Stimulated activated CD4-positive, alpha-beta T cell treated with anti-CD3 and anti-CD28 coated beads, TNF-alpha, amount 100 ng/mL, for 1 hour (primary cell): ENCODE data around the gene LAMC2.

Source experiments
- DNase-seq, 3 donors: peaks; one replicate each; pipeline ENCODE4 v3.0.0-alpha.2; 2020; ENCODE audit warnings: low read depth in 3 of 3, low spot score in 1 of 3

LAMC2 gene

DNA sequence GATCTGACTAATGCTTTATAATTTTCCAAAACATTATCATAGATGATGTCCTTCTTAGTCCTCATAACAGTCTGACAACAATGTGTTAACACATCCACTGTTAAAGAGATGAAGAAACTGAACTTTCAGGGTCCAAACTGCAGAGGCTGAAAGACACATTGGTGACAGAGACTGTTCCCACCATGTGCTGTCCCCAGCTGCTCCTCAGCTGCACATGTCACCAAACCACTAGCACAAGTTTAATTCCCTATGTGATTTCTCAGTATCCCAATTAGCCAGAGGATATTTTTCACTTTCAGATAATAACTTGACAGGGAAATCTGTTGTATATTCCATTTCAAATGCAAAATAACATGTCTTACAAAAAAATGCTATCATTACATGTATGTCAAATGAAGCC, 24.6 kb downstream of the LAMC2 start:
- no peak for DNase-seq

DNA sequence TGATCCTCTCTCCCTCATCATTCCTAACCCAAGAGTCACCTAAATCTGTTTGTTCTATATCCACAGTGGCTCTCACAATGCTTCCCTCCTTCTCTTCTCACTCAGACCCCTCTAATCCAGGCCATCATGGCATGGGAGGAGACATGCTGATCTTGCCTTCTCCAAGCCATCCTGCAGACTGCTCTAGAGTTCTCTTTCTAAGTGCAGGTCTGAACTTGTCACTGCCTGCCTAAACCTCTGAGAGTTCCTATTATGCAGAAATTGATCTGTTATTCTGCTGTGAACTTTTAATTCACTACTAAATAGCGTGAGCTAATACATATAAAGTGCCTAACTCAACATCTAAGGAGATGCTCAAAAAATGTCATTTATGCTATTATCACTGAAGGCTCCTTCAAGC, 26.8 kb downstream of the LAMC2 start:
- no peak for DNase-seq

DNA sequence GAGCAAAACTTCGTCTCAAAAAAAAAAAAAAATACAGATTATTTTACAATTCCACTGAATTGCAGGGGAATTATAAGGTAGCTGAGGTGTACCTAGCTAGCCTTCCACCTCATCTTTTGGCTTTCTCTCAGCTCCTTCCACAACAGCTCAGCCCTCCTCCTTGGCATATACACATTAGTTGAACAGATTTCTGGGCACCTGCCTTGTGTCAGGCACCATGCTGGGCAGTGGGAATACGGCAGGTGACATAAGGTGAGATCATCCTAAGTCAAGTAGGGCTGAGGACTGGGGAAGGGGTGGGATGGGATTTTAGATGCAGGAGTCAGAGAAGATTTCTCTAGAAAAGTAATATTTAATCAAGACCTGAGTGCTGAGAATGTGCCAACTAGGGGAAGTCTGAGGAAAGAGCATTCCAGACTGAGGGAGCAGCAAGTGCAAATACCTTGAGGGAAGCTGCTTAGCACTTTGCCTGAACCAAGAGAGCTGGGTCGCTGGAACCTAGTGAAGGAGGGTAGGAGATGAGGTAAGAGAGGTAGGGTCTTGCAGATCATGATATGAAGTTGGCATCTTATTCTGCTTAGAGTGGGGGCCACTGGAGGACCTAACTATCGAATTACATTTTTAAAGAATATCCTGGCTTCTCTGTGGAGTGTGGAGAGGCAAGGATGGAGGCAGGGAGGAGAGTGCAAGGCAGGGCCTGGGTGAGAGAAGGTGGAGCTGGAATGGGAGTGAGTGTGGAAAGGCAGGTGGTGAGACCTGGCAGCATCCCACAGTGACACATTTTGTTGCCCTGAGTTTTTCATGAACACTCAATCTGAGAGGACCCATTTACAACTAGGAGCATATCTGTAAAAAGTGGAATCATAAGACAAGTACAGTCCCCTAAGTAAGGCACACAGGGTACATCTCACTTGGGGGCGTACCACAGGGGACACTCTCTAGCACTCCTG, 28.2 kb downstream of the LAMC2 start:
- no peak for DNase-seq

DNA sequence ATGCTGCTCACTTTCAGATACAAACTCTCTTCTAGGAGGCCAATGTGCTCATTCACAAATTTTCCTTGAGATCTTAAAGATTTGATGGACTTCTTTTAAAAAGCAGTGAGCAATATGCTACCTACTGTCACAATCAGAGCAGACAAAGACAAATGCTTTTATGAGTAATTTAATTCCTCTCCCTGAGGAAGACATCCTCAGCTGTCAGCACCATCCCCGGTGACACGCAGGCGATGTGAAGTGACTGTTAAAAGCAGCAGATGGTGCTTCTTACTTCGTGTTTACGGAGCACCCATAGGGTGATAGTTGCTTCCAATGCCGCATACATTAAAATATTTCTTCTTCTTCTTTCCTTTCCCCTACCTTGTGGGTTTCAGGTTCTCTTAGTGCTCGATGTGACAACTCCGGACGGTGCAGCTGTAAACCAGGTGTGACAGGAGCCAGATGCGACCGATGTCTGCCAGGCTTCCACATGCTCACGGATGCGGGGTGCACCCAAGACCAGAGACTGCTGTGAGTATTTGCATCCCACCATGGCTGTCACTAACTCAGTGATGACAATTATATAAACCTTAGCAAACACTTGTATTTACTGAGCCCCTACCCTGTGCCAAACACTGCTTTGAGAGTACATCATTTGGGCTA, 29.1 kb downstream of the LAMC2 start:
- DNase-seq, result no peak

DNA sequence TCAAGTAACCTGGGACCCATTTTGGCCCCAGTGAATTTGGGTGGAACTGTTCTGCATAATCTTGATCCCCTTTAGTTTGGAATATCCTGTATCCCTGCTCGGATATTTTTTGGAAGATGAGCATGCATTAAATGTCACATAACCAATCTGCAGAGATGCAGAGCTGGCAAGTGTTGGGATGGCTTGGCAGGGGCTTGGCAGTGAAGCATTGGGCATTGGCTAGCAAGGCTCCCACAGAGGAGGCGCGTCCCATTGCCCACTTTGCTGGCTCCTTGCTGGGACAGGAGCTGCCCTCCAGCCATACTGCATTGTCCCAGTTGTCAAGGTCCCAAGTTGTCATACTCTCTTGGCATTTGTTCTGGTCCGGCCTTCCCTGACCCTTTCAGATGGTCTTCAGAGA, 29.9 kb downstream of the LAMC2 start:
- no peak for DNase-seq

DNA sequence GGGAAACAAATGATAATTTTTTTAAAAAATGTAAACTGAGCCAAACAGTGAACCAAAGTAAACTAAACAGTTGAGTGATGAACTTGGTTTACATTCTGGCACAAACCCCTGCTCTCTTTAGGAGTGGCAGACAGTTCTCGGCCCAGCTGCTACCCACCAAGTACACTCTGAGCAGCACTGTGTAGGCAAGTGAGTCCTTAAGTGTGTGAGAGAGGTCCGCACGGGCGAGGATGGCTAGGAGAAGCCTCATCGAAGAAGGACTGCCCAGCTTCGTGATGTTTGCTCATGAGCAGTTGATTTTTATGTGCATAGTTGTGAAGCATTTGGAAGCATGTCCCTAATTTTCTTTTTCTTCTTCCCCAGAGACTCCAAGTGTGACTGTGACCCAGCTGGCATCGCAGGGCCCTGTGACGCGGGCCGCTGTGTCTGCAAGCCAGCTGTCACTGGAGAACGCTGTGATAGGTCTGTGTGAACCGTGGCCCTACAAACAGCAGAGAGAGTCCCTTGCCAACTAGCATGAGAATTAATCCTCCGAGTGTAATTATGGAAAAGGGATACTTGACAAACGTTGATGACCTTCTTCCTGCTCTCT, 32.1 kb downstream of the LAMC2 start:
- DNase-seq, result no peak

DNA sequence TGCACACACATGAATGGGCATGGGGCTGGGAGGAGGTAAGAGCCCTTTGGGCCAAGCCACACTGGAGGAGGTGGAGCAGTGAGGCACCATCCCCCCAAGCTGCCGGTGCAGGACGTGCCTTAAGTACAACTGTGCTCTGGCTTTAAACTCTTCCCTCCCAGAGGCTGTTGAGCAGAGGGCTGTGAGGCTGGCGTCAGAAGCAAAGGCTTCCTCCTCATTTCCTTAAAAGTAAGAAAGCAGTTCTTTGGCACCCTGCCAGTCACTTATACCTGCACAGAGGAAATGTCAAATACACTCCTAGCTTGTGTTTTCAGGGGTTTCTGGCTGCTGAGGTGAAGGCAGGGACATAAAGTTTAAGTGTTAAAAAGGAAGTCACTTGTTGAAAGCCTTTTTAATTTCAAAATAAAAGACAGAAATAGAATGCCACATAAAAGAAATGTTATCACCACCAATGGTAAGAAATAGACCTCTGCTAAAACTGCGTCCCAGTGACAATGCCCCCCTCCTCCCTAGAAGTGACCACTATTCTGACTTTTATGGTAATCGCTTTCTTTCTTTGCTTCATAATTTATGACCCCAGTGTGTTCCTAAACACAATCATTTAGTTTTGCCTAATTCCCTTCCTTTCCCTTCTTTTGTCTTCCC, 33.0 kb downstream of the LAMC2 start:
- peak in 1 of 3 donors; percentile 19 for DNase-seq

DNA sequence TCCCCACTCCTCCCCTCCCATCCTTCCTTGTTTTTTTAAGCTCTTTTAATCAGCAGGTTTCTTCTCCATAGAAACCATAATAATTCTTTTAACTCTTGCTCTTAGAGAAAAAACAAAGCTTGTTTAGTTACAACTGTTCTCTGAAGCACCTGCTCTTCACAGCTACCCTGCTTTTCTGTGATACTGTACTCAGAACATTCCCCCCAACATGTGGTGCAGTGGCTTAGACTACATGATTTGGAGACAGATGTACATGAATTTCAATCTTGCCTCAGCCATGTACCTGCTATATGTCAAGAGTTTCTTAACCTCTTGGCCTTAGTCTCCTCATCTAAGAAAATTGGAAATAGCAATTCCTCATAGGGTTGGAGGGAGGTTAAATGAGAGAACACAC, 33.5 kb downstream of the LAMC2 start:
- no peak for DNase-seq

DNA sequence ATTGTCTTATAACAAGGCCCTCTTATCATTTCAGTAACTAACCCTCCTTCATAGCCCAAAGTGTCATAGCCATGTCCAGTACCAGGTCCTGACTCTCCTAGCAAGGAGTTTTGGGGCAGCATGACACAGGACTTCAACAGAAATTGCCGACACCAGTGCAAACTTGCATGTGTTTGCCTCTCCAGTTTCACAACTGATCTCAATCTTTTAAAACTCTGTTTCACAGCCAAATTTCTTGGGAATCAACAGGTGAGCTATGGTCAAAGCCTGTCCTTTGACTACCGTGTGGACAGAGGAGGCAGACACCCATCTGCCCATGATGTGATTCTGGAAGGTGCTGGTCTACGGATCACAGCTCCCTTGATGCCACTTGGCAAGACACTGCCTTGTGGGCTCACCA, 36.8 kb downstream of the LAMC2 start:
- DNase-seq, result no peak

DNA sequence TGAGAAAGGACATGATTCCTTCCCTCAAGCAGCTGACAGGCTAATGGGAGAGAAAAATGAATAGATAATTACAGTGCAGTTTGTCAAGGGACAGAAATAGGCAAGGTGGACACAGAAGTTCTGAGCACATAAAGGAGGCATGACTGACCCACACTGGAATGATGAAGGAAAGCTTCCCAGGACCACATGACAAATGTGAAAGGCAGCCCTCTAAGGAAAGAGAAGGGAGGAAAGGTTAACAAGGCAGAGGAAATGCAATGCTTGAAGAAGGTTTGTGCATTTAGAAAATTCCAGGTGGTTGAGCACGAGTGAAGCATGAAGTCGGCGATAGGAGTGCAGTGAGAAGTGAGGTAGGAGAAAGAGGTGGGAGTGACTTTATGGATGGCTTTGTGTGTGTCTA, 37.4 kb downstream of the LAMC2 start:
- no peak for DNase-seq

DNA sequence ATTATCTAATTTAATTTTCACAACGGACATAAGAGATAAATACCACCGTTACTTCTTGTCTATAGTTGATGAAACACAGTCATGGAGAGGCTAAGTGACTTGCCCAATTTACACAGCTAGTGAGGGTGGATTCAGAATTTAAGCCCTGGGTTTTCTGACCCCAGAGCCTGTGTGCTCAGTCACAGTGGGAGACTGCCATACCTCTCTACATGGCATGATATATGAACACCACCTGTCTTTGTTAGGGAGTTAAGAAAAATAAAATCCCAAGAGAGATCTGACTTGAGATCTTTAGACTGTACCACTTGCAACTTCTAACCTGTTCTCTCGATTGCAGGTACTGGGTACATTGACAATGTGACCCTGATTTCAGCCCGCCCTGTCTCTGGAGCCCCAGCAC, 40.3 kb downstream of the LAMC2 start:
- no peak for DNase-seq

DNA sequence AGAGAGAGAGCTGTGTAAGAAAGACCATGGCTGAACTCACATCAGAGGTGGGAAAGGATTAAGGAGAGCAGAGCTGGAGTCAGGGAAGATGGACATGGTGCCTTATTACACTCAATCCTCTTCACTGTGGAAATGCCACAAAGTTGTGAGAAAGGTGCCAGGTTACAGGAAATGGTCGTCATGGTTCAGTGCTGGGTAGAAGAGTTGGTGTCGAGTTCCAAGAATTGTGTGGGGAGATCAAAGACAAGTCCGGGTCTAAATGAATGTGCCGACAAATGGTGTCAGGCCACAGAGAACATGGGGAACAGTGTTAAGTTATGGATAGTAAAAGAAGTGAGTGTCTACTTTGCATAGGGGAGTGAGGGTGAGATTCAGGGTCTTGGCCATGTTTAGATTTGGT, 40.9 kb downstream of the LAMC2 start:
- no peak for DNase-seq

DNA sequence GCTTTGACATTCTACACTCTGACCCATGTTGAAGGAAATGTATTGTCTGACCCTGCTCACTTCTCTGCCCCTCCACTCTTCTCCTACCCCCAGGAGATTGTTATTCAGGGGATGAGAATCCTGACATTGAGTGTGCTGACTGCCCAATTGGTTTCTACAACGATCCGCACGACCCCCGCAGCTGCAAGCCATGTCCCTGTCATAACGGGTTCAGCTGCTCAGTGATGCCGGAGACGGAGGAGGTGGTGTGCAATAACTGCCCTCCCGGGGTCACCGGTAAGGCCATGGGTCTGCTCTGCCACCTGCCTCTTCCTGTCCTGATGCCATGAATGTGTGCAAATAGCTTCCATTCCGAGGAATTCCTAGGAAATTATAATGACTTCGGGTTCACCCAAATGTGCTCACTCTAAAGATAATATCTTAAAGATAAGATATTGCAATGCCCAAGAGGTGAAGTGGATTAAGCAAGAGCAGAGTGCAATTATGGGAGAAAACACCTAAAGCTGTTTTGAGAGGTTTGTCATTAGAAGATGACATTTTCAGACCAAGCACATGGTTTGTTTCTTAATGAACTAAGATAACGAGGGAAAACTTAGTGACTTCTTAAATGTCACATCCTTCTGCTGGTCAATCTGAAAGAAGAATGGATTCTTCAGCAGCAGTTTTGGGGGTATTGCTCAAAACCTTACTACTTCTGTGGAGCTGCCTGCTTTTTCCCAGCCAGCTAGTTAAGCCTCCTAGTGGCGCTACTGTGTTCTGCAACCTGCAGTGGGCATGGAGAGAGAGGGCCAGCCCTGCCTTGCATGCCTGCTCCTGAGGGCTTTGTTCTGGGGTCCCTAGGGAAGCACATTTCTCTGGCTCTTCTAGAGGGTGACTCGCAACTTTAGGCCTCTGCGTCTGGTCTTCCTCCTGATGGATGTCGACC, 41.6 kb downstream of the LAMC2 start:
- DNase-seq, result no peak

DNA sequence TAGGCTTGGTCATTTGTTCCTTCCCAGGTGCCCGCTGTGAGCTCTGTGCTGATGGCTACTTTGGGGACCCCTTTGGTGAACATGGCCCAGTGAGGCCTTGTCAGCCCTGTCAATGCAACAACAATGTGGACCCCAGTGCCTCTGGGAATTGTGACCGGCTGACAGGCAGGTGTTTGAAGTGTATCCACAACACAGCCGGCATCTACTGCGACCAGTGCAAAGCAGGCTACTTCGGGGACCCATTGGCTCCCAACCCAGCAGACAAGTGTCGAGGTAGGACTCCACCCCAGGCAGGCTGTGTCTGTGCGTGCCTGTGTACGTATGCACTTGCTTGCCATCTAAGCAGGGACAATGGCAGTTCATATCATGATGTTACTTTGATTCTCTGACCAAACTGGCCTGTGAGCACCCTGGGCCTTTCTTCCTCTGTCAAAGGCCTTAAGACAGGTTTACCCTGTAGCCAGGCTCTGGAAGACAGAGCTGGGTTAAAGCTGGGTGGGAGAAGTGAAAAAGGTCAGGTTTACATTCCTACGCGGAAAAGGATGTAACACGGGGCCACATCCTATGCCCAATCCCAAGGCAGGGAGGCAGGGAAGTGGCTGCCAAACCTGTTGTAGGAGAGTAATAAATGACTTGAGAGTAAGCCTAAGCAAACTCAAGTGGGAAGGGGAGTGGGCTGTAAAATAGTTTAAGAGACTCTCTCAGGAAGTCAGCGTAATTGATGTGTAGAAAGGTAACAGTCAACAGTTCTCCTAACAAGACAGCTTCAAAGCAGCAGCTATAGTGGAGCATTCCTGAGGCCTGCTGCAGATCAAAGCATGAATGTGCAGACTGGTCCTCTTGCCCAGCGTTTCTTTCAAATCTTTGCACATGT, 42.5 kb downstream of the LAMC2 start:
- no peak for DNase-seq

DNA sequence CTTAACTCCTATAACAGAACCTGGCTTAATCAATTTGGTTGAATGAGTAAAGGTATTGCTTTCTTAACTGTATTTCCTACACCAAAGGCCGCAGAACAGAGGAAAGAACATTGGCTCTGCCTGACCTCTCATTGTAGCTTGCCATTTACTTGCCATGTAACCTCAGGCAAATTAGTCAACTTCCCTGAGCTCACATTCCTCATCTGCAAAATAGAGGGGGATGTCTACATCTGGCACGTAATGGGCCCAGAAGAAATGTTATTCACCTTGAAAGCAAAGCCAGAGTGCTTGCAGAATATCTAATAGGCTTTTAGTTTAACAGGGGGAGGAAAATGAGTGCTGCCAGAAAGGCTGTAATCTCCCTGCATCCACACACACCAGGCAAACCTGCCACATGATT, 44.3 kb downstream of the LAMC2 start:
- no peak for DNase-seq

DNA sequence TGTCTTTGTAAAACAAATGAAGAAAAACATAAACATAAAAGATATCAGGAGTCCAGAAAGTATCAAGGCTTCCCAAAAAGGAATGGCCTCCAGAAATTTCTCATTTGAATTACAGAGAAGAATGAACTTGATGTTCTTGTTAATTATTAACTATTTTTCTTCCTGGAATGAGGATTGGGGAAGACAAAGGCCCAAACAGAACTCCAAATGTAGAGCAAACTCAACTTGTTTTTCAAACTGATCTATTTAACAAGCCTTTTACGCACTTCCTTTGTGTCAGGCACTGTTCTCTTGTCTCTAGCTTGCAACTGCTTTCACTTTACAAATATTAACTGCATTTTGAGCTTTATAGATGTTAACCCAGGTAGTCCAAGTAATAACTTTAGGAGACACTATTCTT, 45.5 kb downstream of the LAMC2 start:
- no peak for DNase-seq

DNA sequence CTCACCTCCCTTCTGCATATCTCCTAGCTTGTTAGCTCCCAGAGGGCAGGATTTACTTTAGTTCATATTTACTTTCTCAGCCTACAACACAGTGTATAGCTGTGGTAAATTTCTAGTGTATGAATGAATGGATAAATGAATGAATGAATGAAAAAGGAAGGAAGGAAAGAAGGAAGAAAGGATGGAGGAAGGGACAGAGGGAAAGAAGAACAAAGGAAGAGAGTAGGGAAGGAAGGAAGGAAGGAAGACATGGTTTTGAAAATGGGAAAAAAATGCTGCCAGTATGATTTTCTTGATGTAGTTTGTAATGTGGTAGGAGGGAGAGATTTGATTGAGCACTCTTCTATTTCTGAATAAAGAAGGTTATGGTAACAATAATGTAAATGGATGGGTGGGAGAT, 47.0 kb downstream of the LAMC2 start:
- no peak for DNase-seq

DNA sequence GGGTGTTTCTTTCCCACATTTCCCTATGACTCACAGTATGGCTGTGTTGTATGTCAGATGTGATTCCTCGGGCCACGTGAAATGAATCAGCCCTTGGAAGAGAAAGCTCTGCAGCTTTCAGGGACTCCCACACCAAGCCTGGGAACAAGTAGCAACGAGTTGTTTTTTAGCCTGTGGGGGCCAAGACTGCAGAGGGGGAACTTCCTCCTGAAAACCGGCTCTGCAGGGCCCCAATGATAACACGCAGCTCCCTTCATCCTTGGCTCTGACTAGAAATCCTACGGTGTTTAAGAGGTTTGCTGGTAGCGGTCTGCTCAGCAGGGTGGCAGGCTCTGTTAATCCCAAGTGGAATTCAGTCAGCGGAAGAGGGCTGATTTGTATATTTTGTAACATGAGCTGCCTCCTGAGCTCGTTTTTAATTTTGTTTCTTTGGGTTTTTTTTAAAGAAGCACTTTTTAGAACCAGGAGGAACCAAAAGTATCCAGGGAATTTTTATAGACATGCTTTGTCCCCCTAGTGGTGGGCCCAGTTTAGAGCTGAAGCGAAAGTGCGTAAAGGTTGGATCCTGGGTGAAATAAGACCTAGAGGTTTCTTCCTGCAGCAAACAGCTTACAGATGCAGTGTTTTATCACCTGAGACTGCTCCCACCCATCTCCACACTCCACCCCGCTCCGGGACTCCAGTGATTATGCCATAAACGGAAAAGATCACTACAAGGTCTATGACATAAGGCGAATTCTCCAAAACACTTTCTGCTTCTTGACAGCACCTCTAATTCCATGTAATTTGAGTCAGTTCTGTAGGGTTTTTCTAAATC, 48.8 kb downstream of the LAMC2 start:
- no peak for DNase-seq

DNA sequence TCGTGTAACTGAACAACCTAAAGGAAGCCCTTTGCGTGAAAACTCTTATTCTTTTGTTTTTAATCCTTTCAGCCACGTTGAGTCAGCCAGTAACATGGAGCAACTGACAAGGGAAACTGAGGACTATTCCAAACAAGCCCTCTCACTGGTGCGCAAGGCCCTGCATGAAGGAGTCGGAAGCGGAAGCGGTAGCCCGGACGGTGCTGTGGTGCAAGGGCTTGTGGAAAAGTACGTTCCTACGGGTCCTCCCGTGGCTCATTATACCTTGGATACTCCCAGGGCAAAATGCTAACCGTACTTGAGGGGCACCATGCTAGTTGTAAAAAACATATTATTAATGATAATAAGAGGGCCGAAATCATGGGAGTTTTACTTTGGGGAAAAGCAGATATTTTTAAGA, 49.4 kb downstream of the LAMC2 start:
- no peak for DNase-seq
